H1 (cell line): ENCODE measurements around the gene CAMK2A.

Experiments
- CHD2 ChIP-seq: IDR thresholded peaks from 2 replicates; pipeline ENCODE4 v1.6.1; 2012; ENCODE audit warnings: low read length, improper control_type of control experiment
- EP300 ChIP-seq, 2 experiments: IDR thresholded peaks; 1 replicate in 1 of 2; 2 replicates in 1 of 2; pipeline ENCODE4 v1.6.1; 2011 to 2012; ENCODE audit warnings: low read depth in 2 of 2, low read length in 2 of 2, mild to moderate bottlenecking in 2 of 2, borderline replicate concordance in 1 of 2, inconsistent platforms in 1 of 2, moderate library complexity in 1 of 2
- EZH2 ChIP-seq: fragments of 200-600 bp; sonication (generic); IDR thresholded peaks from 2 replicates; pipeline ENCODE4 v1.7.1; 2012; ENCODE audit warnings: low read depth, mild to moderate bottlenecking, moderate library complexity, low read length, inconsistent platforms; ENCODE audit not compliant: severe bottlenecking
- HDAC2 ChIP-seq, 2 experiments: fragments of 300-600 bp in 1 of 2; sonication (generic) in 1 of 2; IDR thresholded peaks; 2 replicates each; pipeline ENCODE4 v1.6.1; 2011 to 2012; ENCODE audit warnings: low read depth in 2 of 2, low read length in 2 of 2, mild to moderate bottlenecking in 2 of 2, moderate library complexity in 2 of 2, borderline replicate concordance in 1 of 2, inconsistent platforms in 1 of 2
- HDAC6 ChIP-seq: IDR thresholded peaks from one replicate; pipeline ENCODE4 v1.7.1; 2012; ENCODE audit warnings: low read depth, mild to moderate bottlenecking, inconsistent platforms, low read length, moderate library complexity
- JUND ChIP-seq: IDR thresholded peaks from 2 replicates; pipeline ENCODE4 v1.6.1; 2011; ENCODE audit warnings: mild to moderate bottlenecking, improper control_type of control experiment, low read length
- POLR2A ChIP-seq, 2 experiments: IDR thresholded peaks; 1 replicate in 1 of 2; 2 replicates in 1 of 2; pipeline ENCODE4 v1.6.1; 2011; ENCODE audit warnings: low read depth in 2 of 2, low read length in 2 of 2, mild to moderate bottlenecking in 2 of 2; ENCODE audit errors: control extremely low read depth in 1 of 2
- POLR2AphosphoS5 ChIP-seq: IDR thresholded peaks from 2 replicates; pipeline ENCODE4 v1.6.1; 2011; ENCODE audit warnings: low read depth, low read length
- RAD21 ChIP-seq, 2 experiments: IDR thresholded peaks in 1 of 2; conservative IDR thresholded peaks in 1 of 2; 2 replicates each; pipeline ENCODE4 v1.6.1; 2011; ENCODE audit warnings: low read depth in 2 of 2, low read length in 2 of 2, improper control_type of control experiment in 1 of 2, inconsistent platforms in 1 of 2, mild to moderate bottlenecking in 1 of 2, moderate library complexity in 1 of 2
- SIN3A ChIP-seq, 2 experiments: IDR thresholded peaks in 1 of 2; conservative IDR thresholded peaks in 1 of 2; 2 replicates each; pipeline ENCODE4 v1.6.1; 2011 to 2012; ENCODE audit warnings: low read length in 2 of 2, improper control_type of control experiment in 1 of 2, low read depth in 1 of 2, mild to moderate bottlenecking in 1 of 2
- SP2 ChIP-seq: IDR thresholded peaks from 2 replicates; pipeline ENCODE4 v1.6.1; 2012; ENCODE audit warnings: mild to moderate bottlenecking, low read length, inconsistent platforms
- SP4 ChIP-seq: IDR thresholded peaks from 2 replicates; pipeline ENCODE4 v1.6.1; 2012; ENCODE audit warnings: low read length, inconsistent platforms
- TF ChIP-seq, protein P1 (sequence below), 3 experiments: IDR thresholded peaks; 1 replicate in 2 of 3; 2 replicates in 1 of 3; pipeline versions ENCODE4 v1.5.1 to v1.6.1; 2011; ENCODE audit warnings: low read length in 3 of 3, mild to moderate bottlenecking in 3 of 3, inconsistent platforms in 2 of 3, low read depth in 1 of 3, moderate library complexity in 1 of 3; ENCODE audit not compliant: insufficient read depth in 1 of 3; ENCODE audit errors: control extremely low read depth in 1 of 3
- TF ChIP-seq, protein P2 (sequence below): IDR thresholded peaks from 2 replicates; pipeline ENCODE4 v1.6.1; 2011; ENCODE audit warnings: low read depth, mild to moderate bottlenecking, low read length; ENCODE audit not compliant: insufficient read depth

DNA sequence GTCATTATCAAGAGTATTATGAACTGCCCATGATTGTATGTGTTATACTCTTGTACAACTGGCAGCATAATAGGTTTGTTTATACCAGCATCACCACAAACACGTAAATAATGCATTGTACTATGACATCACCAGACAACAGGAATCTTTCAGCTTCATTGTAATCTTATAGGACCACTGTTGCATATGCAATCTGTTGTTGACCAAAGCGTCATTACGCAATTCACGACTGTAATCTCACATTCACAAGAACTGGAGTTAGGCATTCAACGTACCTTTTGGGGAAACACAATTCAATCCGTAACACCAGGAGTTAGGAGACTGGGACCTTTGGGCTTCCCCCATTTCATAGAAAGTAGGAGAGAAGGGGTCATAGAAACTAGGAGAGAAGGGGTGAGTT lies 33.5 kb upstream of the CAMK2A start:
- TF ChIP-seq, protein P1, sequence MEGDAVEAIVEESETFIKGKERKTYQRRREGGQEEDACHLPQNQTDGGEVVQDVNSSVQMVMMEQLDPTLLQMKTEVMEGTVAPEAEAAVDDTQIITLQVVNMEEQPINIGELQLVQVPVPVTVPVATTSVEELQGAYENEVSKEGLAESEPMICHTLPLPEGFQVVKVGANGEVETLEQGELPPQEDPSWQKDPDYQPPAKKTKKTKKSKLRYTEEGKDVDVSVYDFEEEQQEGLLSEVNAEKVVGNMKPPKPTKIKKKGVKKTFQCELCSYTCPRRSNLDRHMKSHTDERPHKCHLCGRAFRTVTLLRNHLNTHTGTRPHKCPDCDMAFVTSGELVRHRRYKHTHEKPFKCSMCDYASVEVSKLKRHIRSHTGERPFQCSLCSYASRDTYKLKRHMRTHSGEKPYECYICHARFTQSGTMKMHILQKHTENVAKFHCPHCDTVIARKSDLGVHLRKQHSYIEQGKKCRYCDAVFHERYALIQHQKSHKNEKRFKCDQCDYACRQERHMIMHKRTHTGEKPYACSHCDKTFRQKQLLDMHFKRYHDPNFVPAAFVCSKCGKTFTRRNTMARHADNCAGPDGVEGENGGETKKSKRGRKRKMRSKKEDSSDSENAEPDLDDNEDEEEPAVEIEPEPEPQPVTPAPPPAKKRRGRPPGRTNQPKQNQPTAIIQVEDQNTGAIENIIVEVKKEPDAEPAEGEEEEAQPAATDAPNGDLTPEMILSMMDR (IDR thresholded peaks at IDR 0.05; ENCODE audit: control extremely low read depth in 1 of 3, insufficient read depth in 1 of 3, low read depth in 1 of 3, low read length in 3 of 3) = no peak
- no peak for TF ChIP-seq JUND
- TF ChIP-seq SP4 = no peak
- no peak for TF ChIP-seq SP2
- no peak for TF ChIP-seq POLR2A (IDR thresholded peaks at IDR 0.05; ENCODE audit: control extremely low read depth in 1 of 2, low read depth in 2 of 2, low read length in 2 of 2)
- no peak for TF ChIP-seq EZH2
- TF ChIP-seq HDAC2 (IDR thresholded peaks at IDR 0.05; ENCODE audit: borderline replicate concordance in 1 of 2, low read depth in 2 of 2, low read length in 2 of 2) = no peak
- TF ChIP-seq RAD21 (IDR thresholded peaks at IDR 0.05 in 1 of 2, conservative IDR thresholded peaks at IDR 0.05 in 1 of 2; ENCODE audit: low read depth in 2 of 2, low read length in 2 of 2) = no peak
- no peak for TF ChIP-seq CHD2
- TF ChIP-seq HDAC6 = no peak
- TF ChIP-seq EP300 (IDR thresholded peaks at IDR 0.05; ENCODE audit: borderline replicate concordance in 1 of 2, low read depth in 2 of 2, low read length in 2 of 2) = no peak
- TF ChIP-seq, protein P2, sequence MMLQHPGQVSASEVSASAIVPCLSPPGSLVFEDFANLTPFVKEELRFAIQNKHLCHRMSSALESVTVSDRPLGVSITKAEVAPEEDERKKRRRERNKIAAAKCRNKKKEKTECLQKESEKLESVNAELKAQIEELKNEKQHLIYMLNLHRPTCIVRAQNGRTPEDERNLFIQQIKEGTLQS = no peak
- TF ChIP-seq SIN3A (conservative IDR thresholded peaks at IDR 0.05 in 1 of 2, IDR thresholded peaks at IDR 0.05 in 1 of 2; ENCODE audit: low read depth in 1 of 2, low read length in 2 of 2) = no peak
- TF ChIP-seq POLR2AphosphoS5 = no peak
